MM.1S (cell line): ENCODE data around the gene PAPOLB.

Source experiments
- CTCF ChIP-seq: fragments of 300-600 bp; sonication (generic); IDR thresholded peaks from 2 replicates; pipeline ENCODE4 v1.5.1; 2016; ENCODE audit warnings: antibody characterized with exemption, low read length, mixed read lengths
- EZH2 ChIP-seq: fragments of 300-600 bp; sonication (generic); optimal IDR thresholded peaks from 2 replicates; pipeline ENCODE3; 2017; ENCODE audit warnings: low read depth, mild to moderate bottlenecking, antibody characterized with exemption, low read length, mixed read lengths
- EZH2phosphoT487 ChIP-seq: fragments of 300-600 bp; sonication (generic); IDR thresholded peaks from 2 replicates; pipeline ENCODE4 v1.6.1; 2018; ENCODE audit warnings: antibody characterized with exemption, low read length

GRCh38 chr7:4882169-4883032 lies 20.6 kb upstream of the PAPOLB start:
- TF ChIP-seq CTCF (no peak), EZH2 (no peak), EZH2phosphoT487 (no peak)
